ENCODE data around the gene BMAL1. TPM values are rescaled to one million over a fixed set of nuclear protein-coding genes. Genes with fewer than 3 reads are reported as not detected.

Gene BMAL1
- total and polyA plus RNA-seq, 2 of the 8 experiments (the other 6 are each of a cell fraction or from before 2014, with no cell fraction given): 6.8 to 6.9 TPM

GRCh38 chr11:13405220-13405619 is 127.6 kb downstream of the BMAL1 start (continued):
- TF ChIP-seq EP300 (IDR thresholded peaks at IDR 0.05; ENCODE audit: borderline replicate concordance in 1 of 2, low read depth in 2 of 2, low read length in 2 of 2) (no peak), GTF2F1 (IDR thresholded peaks at IDR 0.05; ENCODE audit: borderline replicate concordance, low read depth, low read length) (no peak), BRCA1 (IDR thresholded peaks at IDR 0.05; ENCODE audit: low read depth, low read length) (no peak), EGR1 (IDR thresholded peaks at IDR 0.05; ENCODE audit: borderline replicate concordance, low read depth, low read length) (no peak), RAD21 (IDR thresholded peaks at IDR 0.05 in 1 of 2, conservative IDR thresholded peaks at IDR 0.05 in 1 of 2; ENCODE audit: low read depth in 2 of 2, low read length in 2 of 2) (no peak), RXRA (IDR thresholded peaks at IDR 0.05; ENCODE audit: insufficient read depth, low read depth, low read length) (no peak), CBX8 (IDR thresholded peaks at IDR 0.05; ENCODE audit: borderline replicate concordance, low read depth, low read length) (no peak), KDM1A (IDR thresholded peaks at IDR 0.05; ENCODE audit: borderline replicate concordance, low read length) (no peak), ZNF274 (IDR thresholded peaks at IDR 0.05; ENCODE audit: borderline replicate concordance, extremely low read depth, low read length) (no peak)

Data from H1 (cell line).